Spinal cord (tissue), 10 donors: ENCODE measurements around the gene FUT7. TPM values are rescaled to one million over a fixed set of nuclear protein-coding genes. Genes with fewer than 3 reads are reported as not detected.
A peak's percentile ranks its signal among the peaks of the same experiment; 100 is the strongest.

Experiments used
- DNase-seq, 6 donors: peaks; one replicate each; pipeline versions ENCODE4 v3.0.0 to v3.0.0-alpha.2; 2013 to 2015; ENCODE audit warnings: low spot score in 6 of 6, low read depth in 4 of 6
- H3K27ac ChIP-seq: one replicate; pipeline ENCODE4 v1.5.1; 2013; ENCODE audit warnings: low read depth, low read length, control low read depth
- H3K27me3 ChIP-seq: one replicate; pipeline ENCODE4 v1.6.1; 2013; ENCODE audit warnings: low read length; ENCODE audit not compliant: control insufficient read depth, insufficient read depth
- H3K36me3 ChIP-seq: one replicate; pipeline ENCODE4 v1.6.1; 2013; ENCODE audit warnings: low read length; ENCODE audit not compliant: control insufficient read depth, insufficient read depth
- H3K4me1 ChIP-seq: one replicate; pipeline ENCODE4 v1.6.1; 2013; ENCODE audit warnings: low read length; ENCODE audit not compliant: control insufficient read depth, insufficient read depth
- H3K4me3 ChIP-seq: one replicate; pipeline ENCODE4 v1.5.1; 2013; ENCODE audit warnings: low read depth, low read length, control low read depth
- H3K9me3 ChIP-seq: one replicate; pipeline ENCODE4 v1.6.1; 2013; ENCODE audit warnings: low read length; ENCODE audit not compliant: control insufficient read depth, insufficient read depth
- WGBS: methylation state at CpG from one replicate; pipeline ENCODE4 v1.1.5; 2013; ENCODE audit warnings: missing lambda C conversion rate; ENCODE audit not compliant: insufficient coverage; 5-methylcytosine and 5-hydroxymethylcytosine counted together
- long read RNA-seq, 4 donors: transcript quantifications; one replicate each; lab custom pipeline, GENCODE V29; 2026
- polyA plus RNA-seq, 2 donors: library from polyadenylated mRNA; unstranded; fragments of 120-200 nt; gene quantifications; one replicate each; pipeline ENCODE4 v1.2.1, GENCODE V29; 2013; ENCODE audit not compliant: insufficient read length in 2 of 2
- total RNA-seq, 2 donors: library from RNA; depleted of rRNA in 1 of 2; stranded (reverse); fragments of 120-200 nt in 1 of 2; fragments of >200 nt in 1 of 2; gene quantifications; one replicate each; pipeline versions ENCODE4 v1.2.3 to v1.2.4, GENCODE V29; 2013 to 2014
- donor health status: healthy.

FUT7 gene
- total RNA-seq: under 1 TPM; 0.06 to 0.40 TPM
- under 1 TPM; 0.51 to 0.52 TPM for polyA plus RNA-seq
- long read RNA-seq, donor 1: 0 reads
- long read RNA-seq, donor 2: 0 reads
- long read RNA-seq, donor 3: 0 reads
- long read RNA-seq, donor 4: 0 reads

- H3K36me3 ChIP-seq: peaks cover 15% of the 10 kb centered on the region
- H3K4me3 ChIP-seq: no peak within 1 kb of the TSS
- H3K27me3 ChIP-seq: no peaks in the 10 kb centered on the region
- 58% methylated on average over 16 of the region's 16 CpGs for WGBS
- no peak within 1 kb of the TSS for H3K27ac ChIP-seq
- peaks cover 39% of the 10 kb centered on the region for H3K4me1 ChIP-seq
- no peaks in the 10 kb centered on the region for H3K9me3 ChIP-seq
- DNase-seq: no peak
Observed at GRCh38 chr9:137031904-137032640, at the start of gene FUT7. TSS of gene FUT7 (minus strand) at chr9:137032088. CDS start at chr9:137031991, 97 bp downstream.

DNA sequence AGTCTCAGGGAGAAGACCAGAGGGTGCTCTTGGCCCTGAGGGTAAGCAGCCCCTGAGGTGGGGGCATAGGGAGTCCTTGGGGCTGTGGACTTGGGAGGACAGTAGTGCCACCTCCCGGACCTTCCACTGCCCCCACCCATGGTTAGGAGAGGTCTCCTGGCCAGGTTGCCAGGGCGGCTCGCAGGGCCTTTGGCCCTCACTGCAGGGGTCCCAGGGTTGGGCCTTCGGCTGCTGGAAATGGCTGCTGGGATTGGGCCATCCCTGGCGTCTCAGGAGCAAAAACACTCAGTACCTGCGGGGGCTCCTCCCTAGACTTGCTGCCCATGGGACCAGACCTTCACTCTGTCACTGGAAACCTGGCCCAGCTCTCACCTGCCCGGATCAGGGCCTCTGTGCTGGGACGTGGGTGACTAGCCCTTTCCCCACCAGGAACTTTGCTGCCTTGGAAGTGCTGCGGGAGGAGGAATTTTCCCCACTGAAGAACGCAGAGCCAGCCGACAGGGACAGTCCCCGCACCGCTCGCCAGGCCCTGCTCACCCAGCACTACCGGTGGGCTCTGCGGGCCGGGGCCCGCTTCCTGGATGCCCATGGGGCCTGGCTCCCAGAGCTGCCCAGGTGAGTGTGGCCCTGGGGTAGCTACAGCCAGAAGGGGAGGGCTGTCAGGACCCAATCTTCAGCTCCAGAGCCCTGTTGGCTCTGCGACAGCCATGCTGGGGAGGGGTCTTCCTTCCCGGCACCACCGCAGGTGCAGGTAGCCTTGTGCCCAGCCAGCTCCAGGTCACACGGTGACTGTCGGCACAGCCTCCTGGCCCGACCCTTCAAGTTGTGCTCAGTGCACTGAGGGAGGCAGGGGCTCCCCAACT lies 48.6 kb upstream of the FUT7 start:
- Histone ChIP-seq H3K9me3 (no peaks in the 10 kb centered on the region), H3K36me3 (peaks cover 27% of the 10 kb centered on the region), H3K4me3 (no peak overlapping the region), H3K4me1 (peaks cover 25% of the 10 kb centered on the region), H3K27me3 (peaks cover 56% of the 10 kb centered on the region), H3K27ac (no peak overlapping the region)
- WGBS: 76% methylated on average over 22 of the region's 24 CpGs
- no peak for DNase-seq

GRCh38 chr9:137079401-137079787 lies 47.5 kb upstream of the FUT7 start:
- no peak for DNase-seq
- H3K4me3 ChIP-seq: no peak overlapping the region
- H3K4me1 ChIP-seq: peaks cover 23% of the 10 kb centered on the region
- H3K36me3 ChIP-seq: peaks cover 27% of the 10 kb centered on the region
- H3K27me3 ChIP-seq: peaks cover 56% of the 10 kb centered on the region
- WGBS: 47% methylated on average over 13 of the region's 13 CpGs
- no peaks in the 10 kb centered on the region for H3K9me3 ChIP-seq
- H3K27ac ChIP-seq: no peak overlapping the region

- Histone ChIP-seq H3K27ac (no peak overlapping the region), H3K36me3 (peaks cover 27% of the 10 kb centered on the region)
Observed at GRCh38 chr9:137078701-137079400, 47.0 kb upstream of the FUT7 start.

DNA sequence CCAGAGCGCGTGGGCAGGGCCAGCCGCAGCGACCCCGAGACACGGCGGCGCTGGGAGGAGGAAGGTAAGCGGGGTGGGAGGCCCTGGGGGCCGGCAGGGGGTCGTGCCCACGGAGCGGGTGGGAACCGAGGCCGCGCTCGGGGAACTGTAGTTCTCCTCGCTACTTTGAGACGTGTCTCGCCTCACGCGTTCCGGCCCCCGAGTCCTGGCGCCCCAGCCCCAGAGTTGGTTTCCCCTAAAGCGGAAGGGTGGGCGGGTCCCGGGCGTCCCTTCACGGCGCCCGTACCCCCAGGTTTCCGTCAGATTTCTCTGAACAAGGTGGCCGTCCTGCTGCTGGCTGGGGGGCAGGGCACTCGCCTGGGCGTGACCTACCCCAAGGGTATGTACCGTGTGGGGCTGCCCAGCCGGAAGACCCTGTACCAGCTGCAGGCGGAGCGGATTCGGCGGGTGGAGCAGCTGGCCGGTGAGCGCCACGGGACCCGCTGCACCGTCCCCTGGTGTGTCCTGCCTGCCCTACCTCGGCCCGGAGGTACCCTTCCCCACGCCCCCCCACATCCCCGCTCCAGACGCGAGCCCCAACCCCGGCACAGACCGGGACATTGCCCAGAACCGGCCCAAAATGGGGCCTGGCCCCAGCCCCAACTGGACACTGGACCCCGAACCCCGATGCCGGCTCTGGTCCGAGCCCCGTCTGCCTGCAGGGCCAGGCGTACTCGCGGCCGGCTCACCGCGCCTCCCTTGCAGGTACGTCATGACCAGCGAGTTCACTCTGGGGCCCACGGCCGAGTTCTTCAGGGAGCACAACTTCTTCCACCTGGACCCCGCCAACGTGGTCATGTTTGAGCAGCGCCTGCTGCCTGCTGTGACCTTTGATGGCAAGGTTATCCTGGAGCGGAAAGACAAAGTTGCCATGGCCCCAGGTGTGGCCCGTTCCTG lies 46.1 kb upstream of the FUT7 start:
- no peaks in the 10 kb centered on the region for H3K9me3 ChIP-seq
- DNase-seq: no peak
- H3K4me1 ChIP-seq: peaks cover 23% of the 10 kb centered on the region
- peak overlapping the region; percentile 38 for H3K4me3 ChIP-seq
- H3K36me3 ChIP-seq: peaks cover 27% of the 10 kb centered on the region
- H3K27ac ChIP-seq: no peak overlapping the region
- WGBS: 5% methylated on average over 76 of the region's 76 CpGs
- H3K27me3 ChIP-seq: peaks cover 54% of the 10 kb centered on the region

More at GRCh38 chr9:137078701-137079400, 47.0 kb upstream of the FUT7 start:
- no peaks in the 10 kb centered on the region for H3K9me3 ChIP-seq
- H3K4me1 ChIP-seq: peaks cover 23% of the 10 kb centered on the region
- H3K4me3 ChIP-seq: no peak overlapping the region
- peaks cover 56% of the 10 kb centered on the region for H3K27me3 ChIP-seq
- 9% methylated on average over 51 of the region's 51 CpGs for WGBS
- no peak for DNase-seq

DNA sequence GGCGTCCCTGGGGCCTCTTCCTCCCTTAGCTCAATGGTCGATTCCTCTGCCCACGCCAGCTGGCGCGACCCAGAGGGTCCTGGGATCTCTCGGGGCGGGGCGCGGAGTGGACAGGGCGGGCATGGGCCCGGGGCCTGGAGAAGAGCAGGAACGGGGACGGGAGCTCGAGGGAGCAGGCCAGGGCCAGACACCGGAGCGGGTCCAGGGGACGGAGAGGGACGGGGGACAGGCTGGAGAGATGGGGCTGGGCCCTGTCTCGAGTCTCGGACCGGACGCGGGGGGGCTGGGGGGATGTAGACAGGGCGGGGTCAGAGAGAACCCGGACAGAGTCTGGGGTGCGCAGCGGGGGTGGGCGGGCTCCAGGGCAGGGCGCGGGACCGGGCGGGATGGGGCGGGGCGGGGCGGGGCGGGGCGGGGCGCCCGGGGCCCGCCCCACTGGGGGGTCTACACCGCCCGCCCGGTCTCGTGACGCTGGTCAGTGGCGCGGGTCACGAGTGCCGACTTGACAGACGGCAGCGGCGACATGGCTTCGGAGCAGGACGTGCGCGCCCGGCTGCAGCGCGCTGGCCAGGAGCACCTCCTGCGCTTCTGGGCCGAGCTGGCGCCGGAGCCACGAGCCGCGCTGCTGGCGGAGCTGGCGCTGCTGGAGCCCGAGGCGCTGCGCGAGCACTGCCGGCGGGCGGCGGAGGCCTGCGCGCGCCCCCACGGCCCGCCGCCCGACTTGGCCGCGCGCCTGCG lies 45.3 kb upstream of the FUT7 start, which contains the start of gene UAP1L1:
Gene UAP1L1, plus strand, starts transcription at position 508 of the 738 bp plus-strand sequence. Its CDS starts 16 bp downstream, at position 524.
- peak within 1 kb of the TSS; percentile 38 for H3K4me3 ChIP-seq
- peaks cover 26% of the 10 kb centered on the region for H3K4me1 ChIP-seq
- WGBS: under 1% methylated on average over 80 of the region's 87 CpGs
- peaks cover 47% of the 10 kb centered on the region for H3K27me3 ChIP-seq
- H3K36me3 ChIP-seq: peaks cover 18% of the 10 kb centered on the region
- no peaks in the 10 kb centered on the region for H3K9me3 ChIP-seq
- no peak within 1 kb of the TSS for H3K27ac ChIP-seq
- peak in 2 of 6 donors; percentile 28 to 57 for DNase-seq

GRCh38 chr9:137076636-137077009 lies 44.7 kb upstream of the FUT7 start:
- H3K36me3 ChIP-seq: peaks cover 16% of the 10 kb centered on the region
- H3K27me3 ChIP-seq: peaks cover 42% of the 10 kb centered on the region
- 34% methylated on average over 15 of the region's 15 CpGs for WGBS
- H3K9me3 ChIP-seq: no peaks in the 10 kb centered on the region
- peaks cover 31% of the 10 kb centered on the region for H3K4me1 ChIP-seq
- H3K4me3 ChIP-seq: no peak overlapping the region
- no peak overlapping the region for H3K27ac ChIP-seq
- DNase-seq: no peak

- 87% methylated on average over 3 of the region's 12 CpGs for WGBS
- H3K27ac ChIP-seq: no peak overlapping the region
- no peak for DNase-seq
- H3K36me3 ChIP-seq: peaks cover 9% of the 10 kb centered on the region
- no peaks in the 10 kb centered on the region for H3K9me3 ChIP-seq
- H3K4me1 ChIP-seq: peaks cover 44% of the 10 kb centered on the region
- H3K4me3 ChIP-seq: no peak overlapping the region
- peaks cover 36% of the 10 kb centered on the region for H3K27me3 ChIP-seq
Observed at GRCh38 chr9:137075275-137075775, 43.4 kb upstream of the FUT7 start.
